Loucy (cell line): ENCODE measurements around the gene ATP5MG.

Experiments
- H2AFZ ChIP-seq: fragments of 200-600 bp; sonication (generic); 2 replicates; pipeline ENCODE4 v1.6.0; 2016; ENCODE audit warnings: antibody characterized with exemption, mild to moderate bottlenecking, low read length, moderate library complexity
- H3F3A ChIP-seq: fragments of 200-600 bp; 2 replicates; pipeline ENCODE4 v1.6.0; 2016; ENCODE audit warnings: antibody characterized with exemption, low read depth, mild to moderate bottlenecking
- H3K27me3 ChIP-seq: fragments of 200-600 bp; sonication (generic); 2 replicates; pipeline ENCODE4 v1.6.1; 2014; ENCODE audit warnings: low read length, mild to moderate bottlenecking; ENCODE audit not compliant: insufficient read depth, poor library complexity, severe bottlenecking
- H3K36me3 ChIP-seq: fragments of 200-600 bp; sonication (generic); 2 replicates; pipeline ENCODE4 v1.6.1; 2016; ENCODE audit warnings: low read length; ENCODE audit not compliant: insufficient read depth
- H3K4me1 ChIP-seq: fragments of 200-600 bp; sonication (generic); 2 replicates; pipeline ENCODE4 v1.5.1; 2014; ENCODE audit warnings: low read length, mild to moderate bottlenecking; ENCODE audit not compliant: insufficient read depth, poor library complexity, severe bottlenecking
- H3K4me2 ChIP-seq: fragments of 200-600 bp; sonication (generic); 2 replicates; pipeline ENCODE4 v1.6.0; 2014; ENCODE audit warnings: antibody characterized with exemption, low read length, low read depth, mild to moderate bottlenecking; ENCODE audit not compliant: poor library complexity, severe bottlenecking
- H3K4me3 ChIP-seq: fragments of 200-600 bp; sonication (generic); 2 replicates; pipeline ENCODE4 v1.5.1; 2014; ENCODE audit warnings: low read length, mild to moderate bottlenecking, mixed read lengths; ENCODE audit not compliant: poor library complexity, severe bottlenecking
- H3K79me2 ChIP-seq: fragments of 200-600 bp; sonication (generic); 2 replicates; pipeline ENCODE4 v1.6.1; 2014; ENCODE audit warnings: low read length; ENCODE audit not compliant: insufficient read depth
- H3K9ac ChIP-seq: fragments of 200-600 bp; sonication (generic); 2 replicates; pipeline ENCODE4 v1.6.0; 2014; ENCODE audit warnings: mild to moderate bottlenecking, low read depth, low read length, moderate library complexity; ENCODE audit not compliant: poor library complexity, severe bottlenecking
- H3K9me2 ChIP-seq: fragments of 200-600 bp; sonication (generic); replicated peaks from 2 replicates; pipeline ENCODE4 v1.6.1; 2016; ENCODE audit warnings: low read depth, low read length, mixed read lengths
- H3K9me3 ChIP-seq: fragments of 200-600 bp; sonication (generic); 2 replicates; pipeline ENCODE4 v1.6.1; 2014; ENCODE audit warnings: mild to moderate bottlenecking, antibody characterized with exemption, low read length, low read depth; ENCODE audit not compliant: insufficient read depth
- H4K20me1 ChIP-seq: fragments of 200-600 bp; sonication (generic); 2 replicates; pipeline ENCODE4 v1.6.0; 2014; ENCODE audit warnings: antibody characterized with exemption, low read length, mild to moderate bottlenecking; ENCODE audit not compliant: insufficient read depth, poor library complexity, severe bottlenecking
- EZH2phosphoT487 ChIP-seq: fragments of 200-600 bp; IDR thresholded peaks from 2 replicates; pipeline ENCODE4 v1.6.1; 2018; ENCODE audit warnings: antibody characterized with exemption, mild to moderate bottlenecking, moderate library complexity, borderline replicate concordance
- TF ChIP-seq, protein P1 (sequence below): fragments of 200-600 bp; sonication (generic); conservative IDR thresholded peaks from 2 replicates; pipeline ENCODE4 v1.5.1; 2014; ENCODE audit warnings: mild to moderate bottlenecking, antibody characterized with exemption, low read length

Gene ATP5MG

GRCh38 chr11:118380571-118380970 is 20.8 kb upstream of the ATP5MG start:
- Histone ChIP-seq H3K79me2 (no peaks in the 10 kb centered on the region), H3K9ac (no peak overlapping the region), H3K9me3 (no peaks in the 10 kb centered on the region), H4K20me1 (no peaks in the 10 kb centered on the region), H3K4me3 (no peak overlapping the region), H3K4me2 (no peak overlapping the region), H3K9me2 (no peaks in the 10 kb centered on the region), H3F3A (no peaks in the 10 kb centered on the region), H3K4me1 (no peaks in the 10 kb centered on the region), H3K36me3 (peaks cover 58% of the 10 kb centered on the region; the same call in 1 of the 2 replicates), H2AFZ (no peak overlapping the region), H3K27me3 (no peaks in the 10 kb centered on the region)
- TF ChIP-seq, protein P1, sequence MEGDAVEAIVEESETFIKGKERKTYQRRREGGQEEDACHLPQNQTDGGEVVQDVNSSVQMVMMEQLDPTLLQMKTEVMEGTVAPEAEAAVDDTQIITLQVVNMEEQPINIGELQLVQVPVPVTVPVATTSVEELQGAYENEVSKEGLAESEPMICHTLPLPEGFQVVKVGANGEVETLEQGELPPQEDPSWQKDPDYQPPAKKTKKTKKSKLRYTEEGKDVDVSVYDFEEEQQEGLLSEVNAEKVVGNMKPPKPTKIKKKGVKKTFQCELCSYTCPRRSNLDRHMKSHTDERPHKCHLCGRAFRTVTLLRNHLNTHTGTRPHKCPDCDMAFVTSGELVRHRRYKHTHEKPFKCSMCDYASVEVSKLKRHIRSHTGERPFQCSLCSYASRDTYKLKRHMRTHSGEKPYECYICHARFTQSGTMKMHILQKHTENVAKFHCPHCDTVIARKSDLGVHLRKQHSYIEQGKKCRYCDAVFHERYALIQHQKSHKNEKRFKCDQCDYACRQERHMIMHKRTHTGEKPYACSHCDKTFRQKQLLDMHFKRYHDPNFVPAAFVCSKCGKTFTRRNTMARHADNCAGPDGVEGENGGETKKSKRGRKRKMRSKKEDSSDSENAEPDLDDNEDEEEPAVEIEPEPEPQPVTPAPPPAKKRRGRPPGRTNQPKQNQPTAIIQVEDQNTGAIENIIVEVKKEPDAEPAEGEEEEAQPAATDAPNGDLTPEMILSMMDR: no peak
- no peak for TF ChIP-seq EZH2phosphoT487

DNA sequence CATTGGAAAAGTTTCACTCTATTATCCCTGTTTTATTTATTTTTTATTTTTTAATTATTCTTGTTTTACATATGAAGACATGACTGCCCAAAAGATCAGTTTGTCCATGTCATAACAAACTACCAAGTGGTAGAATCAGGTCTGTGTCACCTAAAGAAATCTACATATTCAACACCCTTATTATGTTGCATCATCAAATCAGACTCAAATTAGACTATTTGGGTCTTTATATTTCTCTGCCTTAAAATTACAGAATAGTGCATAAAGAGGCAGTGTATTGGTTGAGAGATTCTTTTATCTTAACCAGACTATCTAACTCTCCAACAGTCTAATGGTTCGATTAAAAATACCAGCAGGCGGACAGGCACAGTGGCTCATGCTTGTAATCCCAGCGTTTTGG is 18.5 kb upstream of the ATP5MG start:
- Histone ChIP-seq H3K36me3 (peaks cover 81% of the 10 kb centered on the region; the same call in 1 of the 2 replicates), H3K9ac (no peak overlapping the region), H4K20me1 (no peaks in the 10 kb centered on the region), H3K79me2 (no peaks in the 10 kb centered on the region), H3K4me2 (no peak overlapping the region), H3K9me2 (no peaks in the 10 kb centered on the region), H3K4me3 (no peak overlapping the region), H3K27me3 (no peaks in the 10 kb centered on the region), H3K9me3 (no peaks in the 10 kb centered on the region), H3F3A (no peaks in the 10 kb centered on the region), H3K4me1 (no peaks in the 10 kb centered on the region), H2AFZ (no peak overlapping the region)
- TF ChIP-seq EZH2phosphoT487: no peak
- TF ChIP-seq, protein P1: no peak

DNA sequence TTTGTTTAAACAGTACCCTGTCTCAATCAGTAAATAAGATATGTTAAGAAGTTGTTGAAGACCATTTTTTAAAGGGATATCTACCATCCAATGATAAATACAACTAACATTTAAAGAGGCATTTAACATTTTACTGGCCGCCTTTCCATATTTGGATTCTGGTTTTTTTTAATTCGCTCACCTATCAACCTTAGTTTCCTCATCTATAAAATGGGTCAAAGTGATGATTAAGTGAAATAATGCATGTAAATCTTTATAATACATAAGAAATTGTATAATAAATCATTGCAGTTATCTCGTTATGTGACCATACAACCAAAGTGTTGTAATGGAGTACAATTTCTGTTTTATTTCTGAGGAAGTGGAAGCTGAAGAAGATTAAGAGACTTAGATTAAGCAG is 17.7 kb upstream of the ATP5MG start:
- H3K9me2 ChIP-seq: no peaks in the 10 kb centered on the region
- H3K4me2 ChIP-seq: no peak overlapping the region
- no peaks in the 10 kb centered on the region for H3K79me2 ChIP-seq
- H3F3A ChIP-seq: no peaks in the 10 kb centered on the region
- no peak for TF ChIP-seq EZH2phosphoT487
- TF ChIP-seq, protein P1: no peak
- H3K36me3 ChIP-seq: peaks cover 81% of the 10 kb centered on the region; the same call in 1 of the 2 replicates
- no peaks in the 10 kb centered on the region for H3K9me3 ChIP-seq
- no peaks in the 10 kb centered on the region for H4K20me1 ChIP-seq
- H3K4me3 ChIP-seq: no peak overlapping the region
- H2AFZ ChIP-seq: no peak overlapping the region
- H3K4me1 ChIP-seq: no peaks in the 10 kb centered on the region
- no peaks in the 10 kb centered on the region for H3K27me3 ChIP-seq
- H3K9ac ChIP-seq: no peak overlapping the region
